Activated CD4-positive, alpha-beta T cell treated with anti-CD3 and anti-CD28 coated beads for 36 hours (primary cell): ENCODE results near the gene NFKBIL1. TPM values are rescaled to one million over a fixed set of nuclear protein-coding genes. Genes with fewer than 3 reads are reported as not detected.
A peak's percentile ranks its signal among the peaks of the same experiment; 100 is the strongest.

Source experiments
- ATAC-seq: fragments of 200-7000 bp; cut with Tn5 transposase; one replicate; pipeline ENCODE4 v1.10.0; 2021; ENCODE audit warnings: mild to moderate bottlenecking, moderate library complexity
- CTCF ChIA-PET: fragments of 350-600 bp; sonication (Branson Sonifier 250); formaldehyde crosslinking; loops from one replicate; lab custom pipeline; 2021; ENCODE audit warnings: antibody characterized with exemption; lab: Charles Lee
- POLR2A ChIA-PET: fragments of 350-600 bp; sonication (Branson Sonifier 250); formaldehyde crosslinking; loops from one replicate; lab custom pipeline; 2021; ENCODE audit warnings: antibody characterized with exemption, inconsistent platforms; lab: Charles Lee
- DNase-seq: peaks from one replicate; pipeline ENCODE4 v3.0.0-alpha.2; 2020
- H3K27ac Mint-ChIP-seq: one replicate; pipeline ENCODE4 v1.8.0; 2021; ENCODE audit warnings: mixed read lengths
- H3K27me3 Mint-ChIP-seq: one replicate; pipeline ENCODE4 v1.8.0; 2021; ENCODE audit warnings: mixed read lengths
- H3K36me3 Mint-ChIP-seq: one replicate; pipeline ENCODE4 v1.8.0; 2021; ENCODE audit warnings: low read depth, mixed read lengths
- H3K4me1 Mint-ChIP-seq: one replicate; pipeline ENCODE4 v1.8.0; 2021; ENCODE audit warnings: mixed read lengths
- H3K4me3 Mint-ChIP-seq: one replicate; pipeline ENCODE4 v1.8.0; 2021; ENCODE audit warnings: mild to moderate bottlenecking, moderate library complexity, mixed read lengths
- H3K9me3 Mint-ChIP-seq: one replicate; pipeline ENCODE4 v1.8.0; 2021; ENCODE audit warnings: low read depth, mixed read lengths
- intact Hi-C, 2 experiments: fragments of 100-400 bp; cut with DNase I in 1 of 2; cut with micrococcal nuclease in 1 of 2; formaldehyde crosslinking; loops; one replicate each; pipeline versions ENCODE4 v1.14.2 to v1.15.1; 2022 to 2024; cut with DNase I, micrococcal nuclease
- total RNA-seq, 2 experiments: library from RNA; stranded (reverse); gene quantifications; one replicate each; pipeline ENCODE4 v1.2.3, GENCODE V29; 2021

The NFKBIL1 gene
- total RNA-seq, 2 experiments from 2014 or later, result 18.1 to 19.0 TPM

DNA sequence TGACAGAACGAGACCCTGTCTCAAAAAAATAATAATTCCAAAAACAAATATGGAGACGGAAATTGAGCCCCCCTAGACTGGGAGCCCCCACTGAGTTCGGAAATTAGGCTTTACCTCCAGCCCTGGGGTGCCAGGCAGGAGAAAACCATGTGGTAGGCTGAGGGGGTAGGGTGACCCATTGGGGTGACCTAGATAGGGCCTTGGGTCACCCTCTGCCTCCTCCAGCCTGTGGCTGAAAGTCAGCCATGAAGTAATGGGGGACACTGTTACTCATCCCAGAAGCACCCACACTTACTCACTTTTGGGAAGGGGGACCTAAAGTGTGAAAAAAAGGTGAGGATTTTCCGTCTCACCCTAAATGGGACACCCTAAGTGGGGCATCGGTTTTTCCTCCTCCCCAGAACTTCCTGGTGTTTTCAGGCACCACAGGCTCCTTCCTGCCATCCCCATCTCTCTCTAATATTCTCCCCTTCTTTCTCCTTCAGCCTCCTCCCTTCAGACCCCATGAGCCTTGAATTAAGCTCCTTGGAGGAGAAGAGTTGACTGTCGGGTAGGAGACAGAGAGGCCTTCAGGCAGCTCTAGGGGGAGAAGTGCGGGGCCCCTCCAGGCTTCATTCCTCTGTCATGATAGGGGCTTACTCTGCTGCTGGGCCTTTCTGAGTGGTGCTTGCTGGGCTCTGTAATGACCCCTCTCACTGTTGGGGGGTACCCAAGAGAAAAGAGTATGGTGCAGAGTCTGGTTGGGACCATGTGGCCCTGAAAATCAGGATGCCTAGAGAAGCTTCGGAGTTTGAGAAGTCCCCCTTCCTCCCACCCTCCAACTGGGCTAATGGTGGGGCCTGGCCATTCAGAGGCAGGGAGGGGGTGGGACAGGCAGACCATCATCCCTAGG is 32.4 kb downstream of the NFKBIL1 start:
- CTCF ChIA-PET, result interaction anchor here (0.7 to 28.5 kb wide), 10 partner anchors 3 to 346 kb away, joined by 3 to 873 read pairs (median 12); partner anchors contain the start of genes ATP6V1G2, BAG6, DDX39B and LST1
- peaks cover 53% of the 10 kb centered on the region for H3K4me1 Mint-ChIP-seq
- intact Hi-C loops, result loop anchor here (1.0 to 10.0 kb wide), 7 partner anchors 7 to 1235 kb away; partner anchors contain the start of genes NFKBIL1 (in 2 of the 2), ATP6V1G2 (in 1 of the 2), LTA (in 1 of the 2) and RPP21 (in 1 of the 2)

GRCh38 chr6:31580438-31580740 is 33.0 kb downstream of the NFKBIL1 start:
- Mint-ChIP-seq H3K4me1 (peaks cover 53% of the 10 kb centered on the region), H3K4me3 (peak overlapping the region; percentile 97), H3K9me3 (no peaks in the 10 kb centered on the region), H3K27ac (peak overlapping the region; percentile 94), H3K36me3 (peaks cover 46% of the 10 kb centered on the region), H3K27me3 (no peaks in the 10 kb centered on the region)
- ChIA-PET CTCF (interaction anchor here (0.7 to 28.5 kb wide), 11 partner anchors 4 to 345 kb away, joined by 3 to 873 read pairs (median 8); partner anchors contain the start of genes ATP6V1G2, BAG6, DDX39B and LST1), POLR2A (interaction anchor here (0.6 to 1.6 kb wide), 6 partner anchors 10 to 89 kb away, joined by 3 to 8 read pairs (median 4); partner anchors contain the start of genes ATP6V1G2 and NFKBIL1)
- DNase-seq, result no peak
- no peak for ATAC-seq
- intact Hi-C loops, result loop anchor here (1.0 to 2.0 kb wide), 3 partner anchors 8 to 34 kb away; partner anchors contain the start of genes NFKBIL1 (in 2 of the 2), ATP6V1G2 (in 1 of the 2) and LTA (in 1 of the 2)

More for the DNA sequence above, 32.4 kb downstream of the NFKBIL1 start:
- DNase-seq, result peak; percentile 42
- H3K9me3 Mint-ChIP-seq, result no peaks in the 10 kb centered on the region
- H3K36me3 Mint-ChIP-seq, result peaks cover 47% of the 10 kb centered on the region
- peak overlapping the region; percentile 94 for H3K27ac Mint-ChIP-seq
- peak overlapping the region; percentile 97 for H3K4me3 Mint-ChIP-seq
- no peaks in the 10 kb centered on the region for H3K27me3 Mint-ChIP-seq
- POLR2A ChIA-PET, result interaction anchor here (0.6 to 1.6 kb wide), 5 partner anchors 9 to 64 kb away, joined by 3 to 8 read pairs (median 4); partner anchors contain the start of genes ATP6V1G2 and NFKBIL1
- no peak for ATAC-seq

DNA sequence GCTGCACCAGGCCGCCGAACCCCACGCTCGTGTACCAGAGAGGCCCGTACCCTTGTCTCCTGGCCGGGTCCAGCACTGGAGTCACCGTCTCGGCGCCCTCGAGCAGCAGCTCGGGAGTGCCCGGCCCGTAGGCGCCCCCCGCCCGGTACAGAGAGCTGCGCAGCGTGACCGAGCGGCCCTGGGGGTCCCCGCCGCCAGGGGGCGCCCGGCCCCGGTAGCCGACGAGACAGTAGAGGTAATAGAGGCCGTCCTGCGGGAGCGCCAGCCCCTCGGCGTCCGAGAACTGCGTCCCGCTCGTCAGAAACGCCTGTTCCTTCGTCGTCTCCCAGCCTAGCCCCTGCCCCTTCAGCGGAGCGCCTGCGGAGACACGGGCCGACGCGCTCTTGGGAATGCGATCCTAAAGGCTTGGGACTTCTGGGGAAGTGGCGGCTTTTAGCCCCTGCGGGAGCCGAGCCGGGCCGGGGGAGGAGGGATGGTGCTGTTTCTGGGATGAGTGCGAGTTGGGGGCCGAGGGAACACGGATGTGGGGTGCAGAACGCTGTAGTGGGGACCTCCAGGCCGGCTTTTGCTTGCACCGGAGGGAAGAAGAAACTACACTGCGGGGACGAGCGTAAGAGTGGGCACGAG is 33.5 kb downstream of the NFKBIL1 start:
- intact Hi-C loops, result loop anchor here (1.0 to 2.0 kb wide), 4 partner anchors 9 to 34 kb away; partner anchors contain the start of genes NFKBIL1 (in 2 of the 2), ATP6V1G2 (in 1 of the 2) and LTA (in 1 of the 2)
- Mint-ChIP-seq H3K9me3 (no peaks in the 10 kb centered on the region), H3K27me3 (no peaks in the 10 kb centered on the region), H3K4me3 (peak overlapping the region; percentile 97), H3K4me1 (peaks cover 56% of the 10 kb centered on the region), H3K36me3 (peaks cover 41% of the 10 kb centered on the region), H3K27ac (peak overlapping the region; percentile 97)
- CTCF ChIA-PET, result interaction anchor here (0.5 to 28.5 kb wide), 14 partner anchors 4 to 424 kb away, joined by 3 to 873 read pairs (median 6); partner anchors contain the start of genes ATP6V1G2, BAG6, DDX39B and LST1
- ATAC-seq (peak; percentile 67), DNase-seq (peak; percentile 94)
- POLR2A ChIA-PET, result interaction anchor here (0.6 to 1.7 kb wide), 7 partner anchors 8 to 226 kb away, joined by 3 to 8 read pairs (median 3); partner anchors contain the start of gene LSM2

GRCh38 chr6:31581434-31582229 is 34.2 kb downstream of the NFKBIL1 start:
- H3K9me3 Mint-ChIP-seq, result no peaks in the 10 kb centered on the region
- peak overlapping the region; percentile 97 for H3K27ac Mint-ChIP-seq
- no peak for ATAC-seq
- ChIA-PET POLR2A (interaction anchor here (0.6 to 1.7 kb wide), 8 partner anchors 7 to 225 kb away, joined by 3 to 8 read pairs (median 4); partner anchors contain the start of genes DDX39B and LSM2), CTCF (interaction anchor here (0.5 to 28.5 kb wide), 14 partner anchors 5 to 424 kb away, joined by 3 to 873 read pairs (median 5); partner anchors contain the start of genes ATP6V1G2, BAG6, DDX39B and LST1)
- peaks cover 34% of the 10 kb centered on the region for H3K36me3 Mint-ChIP-seq
- H3K27me3 Mint-ChIP-seq, result no peaks in the 10 kb centered on the region
- peak; percentile 43 for DNase-seq
- peak overlapping the region; percentile 97 for H3K4me3 Mint-ChIP-seq
- intact Hi-C loops, result loop anchor here (1.0 to 2.0 kb wide), 2 partner anchors 17 to 35 kb away; partner anchors contain the start of genes ATP6V1G2 (in 1 of the 2) and NFKBIL1 (in 1 of the 2)
- H3K4me1 Mint-ChIP-seq, result peaks cover 63% of the 10 kb centered on the region

DNA sequence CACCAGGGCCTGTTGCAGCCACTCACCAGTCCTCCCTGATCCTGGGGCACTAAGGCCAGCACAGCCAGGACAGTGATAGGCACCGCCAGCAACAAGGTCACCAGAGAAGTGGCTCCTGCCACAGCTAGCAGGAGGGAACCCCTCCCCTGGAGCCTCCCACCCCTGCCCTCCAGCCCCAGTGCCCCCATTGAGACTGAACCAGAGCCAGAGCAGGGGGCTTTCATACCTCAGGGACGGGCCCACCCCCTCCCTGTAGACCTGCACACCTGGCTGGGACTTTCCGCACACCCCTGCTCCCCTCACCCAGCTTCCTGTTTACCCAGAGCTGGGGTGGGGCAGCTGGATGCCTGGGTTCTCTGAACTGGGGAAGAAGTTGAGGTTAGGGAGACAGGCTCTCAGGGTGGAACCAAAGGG is 34.8 kb downstream of the NFKBIL1 start, which contains the start of gene LTB:
Gene LTB, minus strand, starts transcription at position 195 of the 414 bp plus-strand sequence. Its CDS starts 7 bp downstream, at position 188.
- DNase-seq (peak; percentile 60), ATAC-seq (peak; percentile 8)
- ChIA-PET POLR2A (interaction anchor here (0.9 to 1.7 kb wide), 6 partner anchors 8 to 42 kb away, joined by 3 to 8 read pairs (median 4); partner anchors contain the start of gene DDX39B), CTCF (interaction anchor here (0.8 to 28.5 kb wide), 9 partner anchors 6 to 412 kb away, joined by 3 to 873 read pairs (median 5); partner anchors contain the start of genes ATP6V1G2, DDX39B, LST1 and LTA)
- Mint-ChIP-seq H3K4me1 (peaks cover 65% of the 10 kb centered on the region), H3K27ac (peak within 1 kb of the TSS; percentile 97), H3K36me3 (peaks cover 28% of the 10 kb centered on the region), H3K4me3 (peak within 1 kb of the TSS; percentile 97), H3K27me3 (no peaks in the 10 kb centered on the region), H3K9me3 (no peaks in the 10 kb centered on the region)
- intact Hi-C loops, result no loop called here

GRCh38 chr6:31585491-31585890 is 38.1 kb downstream of the NFKBIL1 start:
- peak; percentile 52 for ATAC-seq
- peaks cover 7% of the 10 kb centered on the region for H3K36me3 Mint-ChIP-seq
- peaks cover 62% of the 10 kb centered on the region for H3K4me1 Mint-ChIP-seq
- H3K9me3 Mint-ChIP-seq, result no peaks in the 10 kb centered on the region
- peak overlapping the region; percentile 83 for H3K27ac Mint-ChIP-seq
- ChIA-PET CTCF (interaction anchor here (0.7 to 28.5 kb wide), 10 partner anchors 5 to 410 kb away, joined by 3 to 873 read pairs (median 5); partner anchors contain the start of genes ATP6V1G2, LST1, LTA and LTB), POLR2A (interaction anchor here (1.8 to 2.5 kb wide), 2 partner anchors 9 to 10 kb away, joined by 6 to 12 read pairs; partner anchors contain the start of gene TNF)
- no peaks in the 10 kb centered on the region for H3K27me3 Mint-ChIP-seq
- DNase-seq, result peak; percentile 74
- peak overlapping the region; percentile 11 for H3K4me3 Mint-ChIP-seq
- intact Hi-C loops, result no loop called here

GRCh38 chr6:31586008-31586407 is 38.6 kb downstream of the NFKBIL1 start, which contains the start of gene LST1:
LST1 (plus strand) TSS chr6:31586277; CDS start chr6:31587300, 1,023 bp downstream.
- Mint-ChIP-seq H3K36me3 (peaks cover 4% of the 10 kb centered on the region), H3K4me3 (peak within 1 kb of the TSS; percentile 55), H3K27ac (peak within 1 kb of the TSS; percentile 83), H3K4me1 (peaks cover 61% of the 10 kb centered on the region), H3K27me3 (no peaks in the 10 kb centered on the region), H3K9me3 (no peaks in the 10 kb centered on the region)
- ChIA-PET POLR2A (interaction anchor here (0.8 to 2.5 kb wide), 5 partner anchors 9 to 66 kb away, joined by 3 to 12 read pairs (median 3); partner anchors contain the start of genes DDX39B and TNF), CTCF (interaction anchor here (0.6 to 28.5 kb wide), 10 partner anchors 4 to 410 kb away, joined by 3 to 873 read pairs (median 5); partner anchors contain the start of genes ATP6V1G2, LST1, LTA and LTB)
- ATAC-seq (peak; percentile 12), DNase-seq (no peak)
- intact Hi-C loops, result no loop called here

DNA sequence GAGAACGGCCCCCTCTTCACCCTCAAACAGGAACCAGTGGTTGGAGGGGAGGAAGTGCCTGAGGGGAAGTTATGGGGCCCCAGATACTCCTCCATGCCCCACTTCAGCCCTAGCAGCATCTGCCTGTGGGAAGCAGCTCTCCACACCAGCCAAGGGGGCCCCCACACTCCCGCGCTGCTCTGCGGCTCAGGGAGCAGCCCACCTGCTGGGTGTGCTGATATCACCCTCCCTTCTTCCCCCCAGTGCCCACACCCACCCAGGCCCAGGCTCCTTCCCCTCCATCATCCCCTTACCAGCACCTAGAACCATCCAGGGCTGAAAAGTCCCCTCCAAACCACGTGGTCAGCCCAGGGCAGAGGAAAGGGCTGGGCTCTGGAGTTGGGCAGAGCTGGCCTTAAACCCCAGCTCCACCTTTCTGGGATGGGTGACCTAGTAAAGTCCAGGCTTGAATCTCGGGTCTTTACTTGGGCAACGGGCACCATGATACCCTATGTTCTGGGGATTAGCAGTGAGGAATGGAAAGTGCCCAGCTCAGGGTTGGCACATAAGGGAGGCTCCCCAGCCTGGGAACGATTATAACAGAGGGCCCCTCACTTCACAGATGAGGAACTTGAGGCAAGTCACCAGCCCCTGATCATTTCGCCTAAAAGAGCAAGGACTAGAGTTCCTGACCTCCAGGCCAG is 39.3 kb downstream of the NFKBIL1 start:
- Mint-ChIP-seq H3K36me3 (no peaks in the 10 kb centered on the region), H3K27me3 (no peaks in the 10 kb centered on the region), H3K9me3 (no peaks in the 10 kb centered on the region), H3K4me3 (peak overlapping the region; percentile 55), H3K27ac (peak overlapping the region; percentile 83), H3K4me1 (peaks cover 60% of the 10 kb centered on the region)
- DNase-seq (peak; percentile 32), ATAC-seq (no peak)
- CTCF ChIA-PET, result interaction anchor here (1.0 to 28.5 kb wide), 7 partner anchors 3 to 186 kb away, joined by 3 to 873 read pairs (median 5); partner anchors contain the start of genes ATP6V1G2, LST1, LTA and LTB
- intact Hi-C loops, result no loop called here
- POLR2A ChIA-PET, result interaction anchor here (0.6 to 2.5 kb wide), 7 partner anchors 10 to 211 kb away, joined by 3 to 12 read pairs (median 3); partner anchors contain the start of genes DDX39B and TNF
